Tibial nerve (tissue), 3 donors: ENCODE results near the gene DDX3X.
"Not testable (repeated sequence)": the region's sequence is repeated elsewhere in the genome, so short reads cannot be mapped to it uniquely, and the experiment has no call there.

Source experiments
- POLR2A ChIP-seq, 2 donors: fragments of 450-650 bp; IDR thresholded peaks; one replicate each; pipeline ENCODE4 v1.6.1; 2017; ENCODE audit warnings: antibody characterized with exemption in 2 of 2, mild to moderate bottlenecking in 2 of 2, moderate library complexity in 2 of 2
- TF ChIP-seq, protein P1 (sequence below), 5 experiments: fragments of 200-600 bp in 3 of 5; fragments of 450-650 bp in 2 of 5; sonication (generic) in 3 of 5; IDR thresholded peaks; one replicate each; pipeline ENCODE4 v1.5.1; 2016 to 2019; ENCODE audit warnings: antibody characterized with exemption in 5 of 5, mild to moderate bottlenecking in 3 of 5, moderate library complexity in 2 of 5

DNA sequence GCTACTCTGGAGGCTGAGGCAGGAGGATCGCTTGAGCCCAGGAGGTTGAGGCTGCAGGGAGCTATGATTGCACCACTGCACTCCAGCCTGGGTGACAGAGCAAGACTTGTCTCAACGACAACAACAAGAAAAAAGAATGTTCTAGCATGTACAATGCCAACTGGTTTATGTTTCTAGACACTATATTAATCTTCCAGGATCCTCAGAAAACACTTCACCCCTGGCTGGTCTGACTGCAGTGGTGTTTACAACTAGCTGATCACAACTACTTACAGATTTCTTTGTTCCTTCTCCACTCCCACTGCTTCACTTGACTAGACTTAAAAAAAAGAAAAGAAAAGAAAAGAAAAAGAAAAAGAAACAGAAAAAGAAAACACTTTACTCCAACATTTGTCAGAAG lies 17.7 kb upstream of the DDX3X start:
- TF ChIP-seq, protein P1, sequence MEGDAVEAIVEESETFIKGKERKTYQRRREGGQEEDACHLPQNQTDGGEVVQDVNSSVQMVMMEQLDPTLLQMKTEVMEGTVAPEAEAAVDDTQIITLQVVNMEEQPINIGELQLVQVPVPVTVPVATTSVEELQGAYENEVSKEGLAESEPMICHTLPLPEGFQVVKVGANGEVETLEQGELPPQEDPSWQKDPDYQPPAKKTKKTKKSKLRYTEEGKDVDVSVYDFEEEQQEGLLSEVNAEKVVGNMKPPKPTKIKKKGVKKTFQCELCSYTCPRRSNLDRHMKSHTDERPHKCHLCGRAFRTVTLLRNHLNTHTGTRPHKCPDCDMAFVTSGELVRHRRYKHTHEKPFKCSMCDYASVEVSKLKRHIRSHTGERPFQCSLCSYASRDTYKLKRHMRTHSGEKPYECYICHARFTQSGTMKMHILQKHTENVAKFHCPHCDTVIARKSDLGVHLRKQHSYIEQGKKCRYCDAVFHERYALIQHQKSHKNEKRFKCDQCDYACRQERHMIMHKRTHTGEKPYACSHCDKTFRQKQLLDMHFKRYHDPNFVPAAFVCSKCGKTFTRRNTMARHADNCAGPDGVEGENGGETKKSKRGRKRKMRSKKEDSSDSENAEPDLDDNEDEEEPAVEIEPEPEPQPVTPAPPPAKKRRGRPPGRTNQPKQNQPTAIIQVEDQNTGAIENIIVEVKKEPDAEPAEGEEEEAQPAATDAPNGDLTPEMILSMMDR (IDR thresholded peaks at IDR 0.05), result not testable (repeated sequence)
- TF ChIP-seq POLR2A (IDR thresholded peaks at IDR 0.05), result not testable (repeated sequence)
